Neural cell (in vitro differentiated cells): ENCODE results near the gene RTBDN. TPM values are rescaled to one million over a fixed set of nuclear protein-coding genes. Genes with fewer than 3 reads are reported as not detected.

Experiments
- H2AFZ ChIP-seq: fragments of 200-600, 300-800 bp; sonication (generic), shearing (Covaris generic); 2 replicates; pipeline ENCODE4 v1.6.0; 2014; ENCODE audit warnings: low read depth, mild to moderate bottlenecking, antibody characterized with exemption, low read length, moderate library complexity
- H3F3A ChIP-seq: fragments of 200-600 bp; shearing (Covaris generic); 2 replicates; pipeline ENCODE4 v1.6.1; 2016; ENCODE audit warnings: mild to moderate bottlenecking, moderate library complexity, mixed read lengths, antibody characterized with exemption, low read length; ENCODE audit not compliant: insufficient read depth, poor library complexity, severe bottlenecking
- H3K27ac ChIP-seq: fragments of 200-600, 300-800 bp; sonication (generic), shearing (Covaris generic); 2 replicates; pipeline ENCODE4 v1.5.1; 2014; ENCODE audit warnings: mild to moderate bottlenecking, low read length, moderate library complexity
- H3K27me3 ChIP-seq: fragments of 300-800, 200-600 bp; sonication (generic), shearing (Covaris generic); 2 replicates; pipeline ENCODE4 v1.6.0; 2014; ENCODE audit warnings: mild to moderate bottlenecking, low read depth, low read length, moderate library complexity; ENCODE audit not compliant: insufficient read depth
- H3K36me3 ChIP-seq: fragments of 300-800, 200-600 bp; sonication (generic), shearing (Covaris generic); 2 replicates; pipeline ENCODE4 v1.5.1; 2014; ENCODE audit warnings: mild to moderate bottlenecking, antibody characterized with exemption, low read length, moderate library complexity; ENCODE audit not compliant: insufficient read depth
- H3K4me2 ChIP-seq: fragments of 300-800, 200-600 bp; sonication (generic), shearing (Covaris generic); 2 replicates; pipeline ENCODE4 v1.6.0; 2014; ENCODE audit warnings: mild to moderate bottlenecking, low read length
- H3K4me3 ChIP-seq: fragments of 300-800, 200-600 bp; sonication (generic), shearing (Covaris generic); 2 replicates; pipeline ENCODE4 v1.5.1; 2014; ENCODE audit warnings: mild to moderate bottlenecking, low read length, moderate library complexity
- H3K79me2 ChIP-seq: fragments of 200-600 bp; shearing (Covaris generic); replicated peaks from 2 replicates; pipeline ENCODE4 v1.6.0; 2014; ENCODE audit warnings: mild to moderate bottlenecking, low read length, moderate library complexity; ENCODE audit not compliant: insufficient read depth
- H3K9ac ChIP-seq: fragments of 300-800, 200-600 bp; sonication (generic), shearing (Covaris generic); 2 replicates; pipeline ENCODE4 v1.6.1; 2016; ENCODE audit warnings: mild to moderate bottlenecking, low read length, mixed read lengths
- H3K9me2 ChIP-seq: fragments of 200-600 bp; shearing (Covaris generic); 2 replicates; pipeline ENCODE4 v1.6.1; 2016; ENCODE audit warnings: mild to moderate bottlenecking, low read length, mixed read lengths; ENCODE audit not compliant: insufficient read depth
- H3K9me3 ChIP-seq: fragments of 200-600, 300-800 bp; sonication (generic), shearing (Covaris generic); 2 replicates; pipeline ENCODE4 v1.6.1; 2016; ENCODE audit warnings: mild to moderate bottlenecking, mixed run types, low read length, moderate library complexity, mixed read lengths
- H4K20me1 ChIP-seq: fragments of 200-600 bp; shearing (Covaris generic); 2 replicates; pipeline ENCODE4 v1.6.1; 2016; ENCODE audit warnings: mild to moderate bottlenecking, mixed run types; ENCODE audit not compliant: insufficient read depth
- EP300 ChIP-seq: fragments of 450-650 bp; conservative IDR thresholded peaks from 2 replicates; pipeline ENCODE4 v1.6.1; 2014; ENCODE audit warnings: antibody characterized with exemption, mild to moderate bottlenecking, moderate library complexity; ENCODE audit not compliant: poor library complexity, severe bottlenecking
- EZH2 ChIP-seq: fragments of 200-600, 300-800 bp; shearing (Covaris generic), sonication (generic); IDR thresholded peaks from 2 replicates; pipeline ENCODE4 v1.6.1; 2014; ENCODE audit warnings: antibody characterized with exemption, low read length, borderline replicate concordance, mild to moderate bottlenecking; ENCODE audit not compliant: insufficient read depth, poor library complexity, severe bottlenecking
- MXI1 ChIP-seq: fragments of 450-650 bp; conservative IDR thresholded peaks from 2 replicates; pipeline ENCODE4 v1.6.1; 2014; ENCODE audit warnings: antibody characterized with exemption, mild to moderate bottlenecking; ENCODE audit not compliant: poor library complexity, severe bottlenecking
- POLR2AphosphoS5 ChIP-seq: IDR thresholded peaks from 2 replicates; pipeline ENCODE4 v1.6.1; 2012
- RAD21 ChIP-seq: fragments of 450-650 bp; conservative IDR thresholded peaks from 2 replicates; pipeline ENCODE4 v1.6.1; 2014; ENCODE audit warnings: antibody characterized with exemption, mild to moderate bottlenecking, moderate library complexity
- SMC3 ChIP-seq: fragments of 450-650 bp; conservative IDR thresholded peaks from 2 replicates; pipeline ENCODE4 v1.6.1; 2014; ENCODE audit warnings: antibody characterized with exemption, mild to moderate bottlenecking, moderate library complexity; ENCODE audit not compliant: poor library complexity
- TAF1 ChIP-seq: IDR thresholded peaks from 2 replicates; pipeline ENCODE4 v1.6.1; 2012; ENCODE audit warnings: low read depth
- polyA plus RNA-seq: library from polyadenylated mRNA; depleted of rRNA; stranded (reverse); fragments of >200 nt; gene quantifications from 2 replicates; pipeline ENCODE4 v1.2.3, GENCODE V29; 2014
- TF ChIP-seq, protein P1 (sequence below): IDR thresholded peaks from 2 replicates; pipeline ENCODE4 v1.6.1; 2012; ENCODE audit warnings: borderline replicate concordance
- TF ChIP-seq, protein P2 (sequence below): fragments of 450-650 bp; IDR thresholded peaks from 2 replicates; pipeline ENCODE4 v1.5.1; 2014; ENCODE audit warnings: antibody characterized with exemption, mild to moderate bottlenecking, moderate library complexity; ENCODE audit not compliant: poor library complexity, severe bottlenecking

Gene RTBDN
- polyA plus RNA-seq, 1 donor from 2014 or later, result not detected

DNA sequence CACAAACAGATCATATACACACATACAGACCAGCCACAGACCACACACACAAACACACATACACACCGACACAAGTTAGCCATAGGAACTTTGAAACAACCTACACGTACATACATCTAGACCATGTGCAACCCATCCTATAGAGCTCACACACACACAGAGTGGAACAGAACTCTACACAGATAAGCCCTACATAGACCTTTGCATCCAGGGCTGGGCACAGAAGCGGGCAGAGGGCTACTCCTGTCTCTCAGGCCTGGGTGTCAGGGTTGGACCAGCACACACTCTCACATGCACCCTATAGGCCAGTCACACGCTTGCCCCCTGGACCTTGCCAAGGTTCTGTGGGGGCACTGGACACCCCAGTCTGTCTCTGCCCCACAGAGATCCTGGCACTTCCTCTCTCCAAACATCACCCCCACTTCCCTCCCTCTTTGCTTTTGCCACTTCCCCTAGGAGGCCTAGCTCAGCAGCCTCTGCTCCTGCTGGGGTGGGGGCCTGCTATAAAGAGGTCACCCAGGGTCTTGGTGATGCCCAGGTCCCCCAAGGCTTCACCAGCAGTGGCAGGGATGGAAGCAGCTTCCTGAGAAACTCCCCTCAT lies 48.8 kb downstream of the RTBDN start:
- TF ChIP-seq, protein P1, sequence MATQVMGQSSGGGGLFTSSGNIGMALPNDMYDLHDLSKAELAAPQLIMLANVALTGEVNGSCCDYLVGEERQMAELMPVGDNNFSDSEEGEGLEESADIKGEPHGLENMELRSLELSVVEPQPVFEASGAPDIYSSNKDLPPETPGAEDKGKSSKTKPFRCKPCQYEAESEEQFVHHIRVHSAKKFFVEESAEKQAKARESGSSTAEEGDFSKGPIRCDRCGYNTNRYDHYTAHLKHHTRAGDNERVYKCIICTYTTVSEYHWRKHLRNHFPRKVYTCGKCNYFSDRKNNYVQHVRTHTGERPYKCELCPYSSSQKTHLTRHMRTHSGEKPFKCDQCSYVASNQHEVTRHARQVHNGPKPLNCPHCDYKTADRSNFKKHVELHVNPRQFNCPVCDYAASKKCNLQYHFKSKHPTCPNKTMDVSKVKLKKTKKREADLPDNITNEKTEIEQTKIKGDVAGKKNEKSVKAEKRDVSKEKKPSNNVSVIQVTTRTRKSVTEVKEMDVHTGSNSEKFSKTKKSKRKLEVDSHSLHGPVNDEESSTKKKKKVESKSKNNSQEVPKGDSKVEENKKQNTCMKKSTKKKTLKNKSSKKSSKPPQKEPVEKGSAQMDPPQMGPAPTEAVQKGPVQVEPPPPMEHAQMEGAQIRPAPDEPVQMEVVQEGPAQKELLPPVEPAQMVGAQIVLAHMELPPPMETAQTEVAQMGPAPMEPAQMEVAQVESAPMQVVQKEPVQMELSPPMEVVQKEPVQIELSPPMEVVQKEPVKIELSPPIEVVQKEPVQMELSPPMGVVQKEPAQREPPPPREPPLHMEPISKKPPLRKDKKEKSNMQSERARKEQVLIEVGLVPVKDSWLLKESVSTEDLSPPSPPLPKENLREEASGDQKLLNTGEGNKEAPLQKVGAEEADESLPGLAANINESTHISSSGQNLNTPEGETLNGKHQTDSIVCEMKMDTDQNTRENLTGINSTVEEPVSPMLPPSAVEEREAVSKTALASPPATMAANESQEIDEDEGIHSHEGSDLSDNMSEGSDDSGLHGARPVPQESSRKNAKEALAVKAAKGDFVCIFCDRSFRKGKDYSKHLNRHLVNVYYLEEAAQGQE, result no peak
- TF ChIP-seq EP300 (no peak), SMC3 (no peak), POLR2AphosphoS5 (no peak), MXI1 (no peak), EZH2 (no peak), TAF1 (no peak), RAD21 (no peak)
- TF ChIP-seq, protein P2, sequence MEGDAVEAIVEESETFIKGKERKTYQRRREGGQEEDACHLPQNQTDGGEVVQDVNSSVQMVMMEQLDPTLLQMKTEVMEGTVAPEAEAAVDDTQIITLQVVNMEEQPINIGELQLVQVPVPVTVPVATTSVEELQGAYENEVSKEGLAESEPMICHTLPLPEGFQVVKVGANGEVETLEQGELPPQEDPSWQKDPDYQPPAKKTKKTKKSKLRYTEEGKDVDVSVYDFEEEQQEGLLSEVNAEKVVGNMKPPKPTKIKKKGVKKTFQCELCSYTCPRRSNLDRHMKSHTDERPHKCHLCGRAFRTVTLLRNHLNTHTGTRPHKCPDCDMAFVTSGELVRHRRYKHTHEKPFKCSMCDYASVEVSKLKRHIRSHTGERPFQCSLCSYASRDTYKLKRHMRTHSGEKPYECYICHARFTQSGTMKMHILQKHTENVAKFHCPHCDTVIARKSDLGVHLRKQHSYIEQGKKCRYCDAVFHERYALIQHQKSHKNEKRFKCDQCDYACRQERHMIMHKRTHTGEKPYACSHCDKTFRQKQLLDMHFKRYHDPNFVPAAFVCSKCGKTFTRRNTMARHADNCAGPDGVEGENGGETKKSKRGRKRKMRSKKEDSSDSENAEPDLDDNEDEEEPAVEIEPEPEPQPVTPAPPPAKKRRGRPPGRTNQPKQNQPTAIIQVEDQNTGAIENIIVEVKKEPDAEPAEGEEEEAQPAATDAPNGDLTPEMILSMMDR, result no peak
- no peaks in the 10 kb centered on the region for H3K36me3 ChIP-seq
- H3F3A ChIP-seq, result no peaks in the 10 kb centered on the region
- H3K9ac ChIP-seq, result no peak overlapping the region
- no peaks in the 10 kb centered on the region for H3K79me2 ChIP-seq
- H4K20me1 ChIP-seq, result no peaks in the 10 kb centered on the region
- no peak overlapping the region for H3K27ac ChIP-seq
- peaks cover 5% of the 10 kb centered on the region for H3K27me3 ChIP-seq
- no peak overlapping the region for H2AFZ ChIP-seq
- H3K4me2 ChIP-seq, result no peak overlapping the region
- H3K4me3 ChIP-seq, result no peak overlapping the region
- H3K9me3 ChIP-seq, result no peaks in the 10 kb centered on the region
- no peaks in the 10 kb centered on the region for H3K9me2 ChIP-seq

DNA sequence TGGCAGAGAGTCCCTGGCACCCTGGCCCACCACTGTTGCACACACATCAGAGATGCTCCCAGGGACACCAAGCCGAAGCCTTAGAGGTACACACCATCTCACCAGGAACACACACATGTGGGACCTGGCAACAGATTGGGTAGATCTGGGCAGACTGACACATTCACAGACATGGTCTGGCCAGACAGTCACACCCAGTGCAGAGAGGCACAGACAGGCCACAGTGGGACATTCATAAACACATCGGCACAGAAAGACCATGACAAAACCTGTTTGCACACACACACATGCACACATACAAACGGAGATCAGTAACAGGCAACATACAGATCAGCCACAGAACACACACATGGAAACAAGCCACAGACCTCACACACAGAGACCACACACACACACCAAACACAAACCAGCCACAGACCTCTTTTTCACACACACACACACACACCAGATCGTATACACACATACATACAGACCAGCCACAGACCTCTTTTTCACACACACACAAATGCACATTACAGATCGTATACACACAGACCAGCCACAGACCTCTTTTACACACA lies 49.4 kb downstream of the RTBDN start:
- Histone ChIP-seq H3K9me3 (no peaks in the 10 kb centered on the region), H3K9me2 (no peaks in the 10 kb centered on the region), H3K4me3 (no peak overlapping the region), H3K9ac (no peak overlapping the region), H3K27ac (no peak overlapping the region), H3F3A (no peaks in the 10 kb centered on the region), H3K36me3 (no peaks in the 10 kb centered on the region), H3K79me2 (no peaks in the 10 kb centered on the region), H2AFZ (no peak overlapping the region), H3K27me3 (no peaks in the 10 kb centered on the region), H4K20me1 (no peaks in the 10 kb centered on the region), H3K4me2 (no peak overlapping the region)
- no peak for TF ChIP-seq TAF1
- TF ChIP-seq RAD21, result no peak
- TF ChIP-seq MXI1, result no peak
- TF ChIP-seq, protein P1, result no peak
- TF ChIP-seq EZH2, result no peak
- TF ChIP-seq SMC3, result no peak
- TF ChIP-seq, protein P2, result no peak
- no peak for TF ChIP-seq EP300
- TF ChIP-seq POLR2AphosphoS5, result no peak
